OCI-LY1 (cell line): ENCODE results near the gene NEK4.

ENCODE experiments used
- EZH2 ChIP-seq: fragments of 200-600 bp; sonication (generic), shearing (Covaris generic); IDR thresholded peaks from 2 replicates; pipeline ENCODE4 v1.8.0; 2017; ENCODE audit warnings: borderline replicate concordance, mixed run types, mild to moderate bottlenecking, antibody characterized with exemption, low read length, moderate library complexity, mixed read lengths
- TF ChIP-seq, protein P1 (sequence below): fragments of 200-600 bp; sonication (generic), shearing (Covaris generic); IDR thresholded peaks from 2 replicates; pipeline ENCODE4 v1.5.1; 2017; ENCODE audit warnings: mild to moderate bottlenecking, antibody characterized with exemption, low read length, moderate library complexity, mixed read lengths

DNA sequence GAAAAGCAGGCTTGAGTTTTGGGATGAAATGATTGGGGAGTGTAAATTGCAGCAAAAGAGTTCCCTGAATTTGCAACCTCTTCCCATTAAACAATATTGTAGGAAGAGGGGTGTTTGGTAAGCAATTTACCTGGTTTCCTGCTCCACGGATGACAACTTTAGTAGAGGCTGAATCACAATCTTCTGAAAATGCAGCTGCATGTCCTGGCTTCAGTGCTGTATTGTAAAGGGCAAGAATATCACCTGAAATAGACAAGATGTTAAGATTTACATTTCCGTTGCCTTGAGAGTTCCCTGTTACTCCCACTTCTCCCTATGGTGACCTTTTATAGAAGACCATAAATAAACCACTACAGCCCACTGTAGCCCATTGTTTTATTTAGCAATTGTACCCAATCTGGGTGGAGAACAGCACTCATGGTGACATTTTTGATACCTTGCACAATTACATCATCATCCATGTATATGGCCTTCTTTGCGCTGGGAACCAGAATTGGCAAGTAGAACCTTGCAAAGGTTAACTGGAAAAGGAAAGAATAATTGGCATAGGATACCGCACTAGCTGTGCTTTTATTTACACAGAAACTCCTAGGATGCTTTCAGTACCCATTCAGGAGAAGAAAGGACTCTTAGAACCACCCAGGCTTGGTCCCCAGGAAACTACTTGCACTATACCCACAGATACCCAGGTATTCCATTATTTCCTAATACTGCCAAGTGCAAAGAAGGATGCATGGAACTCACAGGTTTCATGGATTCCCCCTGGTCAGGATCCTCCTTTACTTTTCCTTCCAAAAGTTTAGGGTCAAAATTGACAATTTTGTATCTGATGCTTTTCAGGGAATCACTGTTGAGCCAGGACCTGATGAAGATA is 74.7 kb downstream of the NEK4 start:
- TF ChIP-seq, protein P1, sequence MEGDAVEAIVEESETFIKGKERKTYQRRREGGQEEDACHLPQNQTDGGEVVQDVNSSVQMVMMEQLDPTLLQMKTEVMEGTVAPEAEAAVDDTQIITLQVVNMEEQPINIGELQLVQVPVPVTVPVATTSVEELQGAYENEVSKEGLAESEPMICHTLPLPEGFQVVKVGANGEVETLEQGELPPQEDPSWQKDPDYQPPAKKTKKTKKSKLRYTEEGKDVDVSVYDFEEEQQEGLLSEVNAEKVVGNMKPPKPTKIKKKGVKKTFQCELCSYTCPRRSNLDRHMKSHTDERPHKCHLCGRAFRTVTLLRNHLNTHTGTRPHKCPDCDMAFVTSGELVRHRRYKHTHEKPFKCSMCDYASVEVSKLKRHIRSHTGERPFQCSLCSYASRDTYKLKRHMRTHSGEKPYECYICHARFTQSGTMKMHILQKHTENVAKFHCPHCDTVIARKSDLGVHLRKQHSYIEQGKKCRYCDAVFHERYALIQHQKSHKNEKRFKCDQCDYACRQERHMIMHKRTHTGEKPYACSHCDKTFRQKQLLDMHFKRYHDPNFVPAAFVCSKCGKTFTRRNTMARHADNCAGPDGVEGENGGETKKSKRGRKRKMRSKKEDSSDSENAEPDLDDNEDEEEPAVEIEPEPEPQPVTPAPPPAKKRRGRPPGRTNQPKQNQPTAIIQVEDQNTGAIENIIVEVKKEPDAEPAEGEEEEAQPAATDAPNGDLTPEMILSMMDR, result no peak
- no peak for TF ChIP-seq EZH2
